ENCODE results near the gene CGB2. TPM values are rescaled to one million over a fixed set of nuclear protein-coding genes. Genes with fewer than 3 reads are reported as not detected.
A peak's percentile ranks its signal among the peaks of the same experiment; 100 is the strongest.
"Not testable (repeated sequence)": the region's sequence is repeated elsewhere in the genome, so short reads cannot be mapped to it uniquely, and the experiment has no call there.

Gene CGB2
- total RNA-seq, 3 donors from 2014 or later (not counting 1 experiment from before 2014, with no cell fraction given) = not detected

GRCh38 chr19:49071860-49072547, 40.3 kb downstream of the CGB2 start:
- Mint-ChIP-seq H3K4me1 (peaks cover 8 to 17% of the 10 kb centered on the region in 2 donors), H3K4me3 (peak overlapping the region; percentile 57), H3K27ac (no peak overlapping the region), H3K27me3 (ENCODE audit: low read depth in 2 of 2) (peaks cover 57 to 61% of the 10 kb centered on the region in 2 donors), H3K9me3 (no peaks in the 10 kb centered on the region), H3K36me3 (no peaks in the 10 kb centered on the region)
- peak; percentile 27 to 75 (median 31) for ATAC-seq
- peaks cover 6% of the 10 kb centered on the region for H3K4me1 ChIP-seq (ENCODE audit: control insufficient read depth, insufficient read depth, low read length)
- no peak overlapping the region for H3K27ac ChIP-seq (ENCODE audit: low read length)
- H3K4me3 ChIP-seq (ENCODE audit: low read length) = no peak overlapping the region
- 12% methylated on average over 93 of the region's 93 CpGs for WGBS (ENCODE audit: insufficient coverage)
- TF ChIP-seq CTCF (IDR thresholded peaks at IDR 0.05) = no peak
- intact Hi-C loops (cut with micrococcal nuclease) = no loop called here
- no peaks in the 10 kb centered on the region for H3K36me3 ChIP-seq (ENCODE audit: control insufficient read depth, insufficient read depth, low read length)
- H3K9me3 ChIP-seq (ENCODE audit: control insufficient read depth, insufficient read depth, low read length) = no peaks in the 10 kb centered on the region
- H3K27me3 ChIP-seq (ENCODE audit: control insufficient read depth, insufficient read depth, low read length) = peaks cover 22% of the 10 kb centered on the region
- peak in 1 of 2 donors; percentile 38 for DNase-seq

- no peak for TF ChIP-seq CTCF (IDR thresholded peaks at IDR 0.05)
- Mint-ChIP-seq H3K27ac (no peak overlapping the region), H3K36me3 (no peaks in the 10 kb centered on the region), H3K9me3 (no peaks in the 10 kb centered on the region), H3K4me3 (peak overlapping the region; percentile 32), H3K4me1 (peaks cover 8 to 17% of the 10 kb centered on the region in 2 donors), H3K27me3 (ENCODE audit: low read depth in 2 of 2) (peaks cover 45 to 53% of the 10 kb centered on the region in 2 donors)
- Histone ChIP-seq H3K36me3 (ENCODE audit: control insufficient read depth, insufficient read depth, low read length) (no peaks in the 10 kb centered on the region), H3K4me3 (ENCODE audit: low read length) (no peak overlapping the region), H3K4me1 (ENCODE audit: control insufficient read depth, insufficient read depth, low read length) (peaks cover 6% of the 10 kb centered on the region), H3K9me3 (ENCODE audit: control insufficient read depth, insufficient read depth, low read length) (no peaks in the 10 kb centered on the region), H3K27me3 (ENCODE audit: control insufficient read depth, insufficient read depth, low read length) (peaks cover 22% of the 10 kb centered on the region), H3K27ac (ENCODE audit: low read length) (no peak overlapping the region)
- 75% methylated on average over 20 of the region's 23 CpGs for WGBS (ENCODE audit: insufficient coverage)
- no peak for ATAC-seq
- peak in 1 of 2 donors; percentile 36 for DNase-seq
- intact Hi-C loops (cut with micrococcal nuclease) = no loop called here
These were observed 42.1 kb downstream of the CGB2 start for GRCh38 chr19:49073514-49074378.

- Mint-ChIP-seq H3K27me3 (ENCODE audit: low read depth in 2 of 2) (peaks cover 34 to 44% of the 10 kb centered on the region in 2 donors), H3K4me1 (peaks cover 8 to 17% of the 10 kb centered on the region in 2 donors)
- H3K4me1 ChIP-seq (ENCODE audit: control insufficient read depth, insufficient read depth, low read length); ATAC-seq; H3K27ac Mint-ChIP-seq; H3K9me3 ChIP-seq (ENCODE audit: control insufficient read depth, insufficient read depth, low read length); H3K36me3 Mint-ChIP-seq; H3K27ac ChIP-seq (ENCODE audit: low read length); DNase-seq; H3K4me3 Mint-ChIP-seq; H3K4me3 ChIP-seq (ENCODE audit: low read length); intact Hi-C loops (cut with micrococcal nuclease); H3K36me3 ChIP-seq (ENCODE audit: control insufficient read depth, insufficient read depth, low read length); H3K9me3 Mint-ChIP-seq: not testable (repeated sequence)
- peaks cover 22% of the 10 kb centered on the region for H3K27me3 ChIP-seq (ENCODE audit: control insufficient read depth, insufficient read depth, low read length)
- peak; percentile 23 for TF ChIP-seq CTCF (IDR thresholded peaks at IDR 0.05)
- 24% methylated on average over 6 of the region's 9 CpGs for WGBS (ENCODE audit: insufficient coverage)
These were observed 43.2 kb downstream of the CGB2 start for GRCh38 chr19:49074869-49075268.

All from natural killer cell (primary cell).